Uterus (tissue), 2 donors: ENCODE data around the gene PSKH1.

Source experiments
- POLR2A ChIP-seq, 2 donors: fragments of 450-650 bp; IDR thresholded peaks; one replicate each; pipeline ENCODE4 v1.6.1; 2016; ENCODE audit warnings: antibody characterized with exemption in 2 of 2, mild to moderate bottlenecking in 1 of 2, moderate library complexity in 1 of 2
- TF ChIP-seq, protein P1 (sequence below), 4 experiments: fragments of 200-600 bp in 2 of 4; fragments of 450-650 bp in 2 of 4; sonication (generic) in 2 of 4; IDR thresholded peaks; one replicate each; pipeline ENCODE4 v1.5.1; 2016 to 2019; ENCODE audit warnings: antibody characterized with exemption in 4 of 4, mild to moderate bottlenecking in 2 of 4, moderate library complexity in 1 of 4

GRCh38 chr16:67907397-67908180, 14.5 kb downstream of the PSKH1 start:
- TF ChIP-seq, protein P1, sequence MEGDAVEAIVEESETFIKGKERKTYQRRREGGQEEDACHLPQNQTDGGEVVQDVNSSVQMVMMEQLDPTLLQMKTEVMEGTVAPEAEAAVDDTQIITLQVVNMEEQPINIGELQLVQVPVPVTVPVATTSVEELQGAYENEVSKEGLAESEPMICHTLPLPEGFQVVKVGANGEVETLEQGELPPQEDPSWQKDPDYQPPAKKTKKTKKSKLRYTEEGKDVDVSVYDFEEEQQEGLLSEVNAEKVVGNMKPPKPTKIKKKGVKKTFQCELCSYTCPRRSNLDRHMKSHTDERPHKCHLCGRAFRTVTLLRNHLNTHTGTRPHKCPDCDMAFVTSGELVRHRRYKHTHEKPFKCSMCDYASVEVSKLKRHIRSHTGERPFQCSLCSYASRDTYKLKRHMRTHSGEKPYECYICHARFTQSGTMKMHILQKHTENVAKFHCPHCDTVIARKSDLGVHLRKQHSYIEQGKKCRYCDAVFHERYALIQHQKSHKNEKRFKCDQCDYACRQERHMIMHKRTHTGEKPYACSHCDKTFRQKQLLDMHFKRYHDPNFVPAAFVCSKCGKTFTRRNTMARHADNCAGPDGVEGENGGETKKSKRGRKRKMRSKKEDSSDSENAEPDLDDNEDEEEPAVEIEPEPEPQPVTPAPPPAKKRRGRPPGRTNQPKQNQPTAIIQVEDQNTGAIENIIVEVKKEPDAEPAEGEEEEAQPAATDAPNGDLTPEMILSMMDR (IDR thresholded peaks at IDR 0.05): no peak
- no peak for TF ChIP-seq POLR2A (IDR thresholded peaks at IDR 0.05)
